Measurements from ENCODE around the gene COQ2. TPM values are rescaled to one million over a fixed set of nuclear protein-coding genes. Genes with fewer than 3 reads are reported as not detected.
"Not testable (repeated sequence)": the region's sequence is repeated elsewhere in the genome, so short reads cannot be mapped to it uniquely, and the experiment has no call there.

COQ2 gene
- total RNA-seq, 2 experiments from 2014 or later, result 15.9 to 18.7 TPM

DNA sequence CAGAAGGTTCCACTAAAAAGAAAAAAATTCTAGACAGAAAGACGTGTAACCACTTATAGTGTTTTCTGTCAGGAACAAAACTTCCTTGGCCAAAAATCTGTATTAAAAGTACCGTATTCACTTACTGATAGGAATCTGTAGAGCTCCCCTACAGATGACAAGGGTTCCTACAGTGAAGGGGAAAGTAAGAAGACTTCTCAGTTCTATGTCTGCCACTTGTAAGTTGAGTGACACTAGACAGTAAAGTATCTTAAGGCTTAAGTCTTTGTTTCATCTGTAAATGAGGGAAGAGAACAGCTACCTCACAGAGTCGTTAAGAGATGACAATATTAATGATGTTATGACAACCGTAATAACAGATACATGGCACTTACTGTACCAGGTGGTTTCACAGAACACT is 3.3 kb downstream of the COQ2 start:
- intact Hi-C loops (cut with micrococcal nuclease), result loop anchor here (5.0 kb wide), 3 partner anchors 361 to 909 kb away; partner anchors contain the start of gene HNRNPD
- DNase-seq, result no peak
- POLR2A ChIA-PET, result interaction anchor here (0.8 to 1.1 kb wide), 2 partner anchors 16 to 62 kb away, joined by 3 read pairs; no protein-coding TSS in a partner anchor
- Mint-ChIP-seq H3K9me3 (no peaks in the 10 kb centered on the region), H3K4me1 (ENCODE audit: low read depth) (peaks cover 50% of the 10 kb centered on the region), H3K36me3 (peaks cover 16% of the 10 kb centered on the region), H3K27me3 (no peaks in the 10 kb centered on the region), H3K4me3 (no peak overlapping the region), H3K27ac (no peak overlapping the region)
- CTCF ChIA-PET, result interaction anchor here (0.5 to 5.6 kb wide), 21 partner anchors 10 to 428 kb away, joined by 3 to 53 read pairs (median 6); partner anchors contain the start of gene COPS4

DNA sequence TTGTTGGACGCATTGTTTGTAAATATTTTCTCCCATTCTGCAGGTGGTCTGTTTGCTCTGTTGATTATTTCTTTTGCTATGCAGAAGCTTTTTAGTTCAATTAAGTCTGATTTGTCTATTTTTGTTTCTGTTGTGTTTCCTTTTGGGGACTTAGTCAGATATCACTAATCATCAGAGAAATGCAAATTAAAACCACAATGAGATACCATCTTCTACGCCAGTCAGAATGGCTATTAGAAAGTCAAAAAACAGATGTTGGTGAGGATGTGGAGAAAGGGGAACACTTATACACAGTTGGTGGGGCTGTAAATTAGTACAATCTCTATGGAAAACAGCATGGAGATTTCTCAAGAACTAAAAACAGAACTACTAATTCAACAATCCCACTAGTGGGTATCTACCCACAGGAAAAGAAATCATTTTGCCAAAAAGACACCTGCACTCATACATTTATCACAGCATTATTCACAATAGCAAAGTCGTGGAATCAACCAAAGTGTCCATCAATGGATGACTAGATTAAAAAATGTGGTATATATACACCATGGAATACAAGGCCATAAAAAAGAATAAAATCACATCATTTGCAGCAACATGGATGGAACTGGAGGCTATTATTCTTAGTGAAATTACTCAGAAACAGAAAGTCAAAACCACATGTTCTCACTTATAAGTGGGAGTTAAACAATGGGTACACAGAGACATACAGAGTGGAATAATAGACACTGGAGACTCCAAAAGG is 8.1 kb downstream of the COQ2 start:
- no peak for DNase-seq
- H3K9me3 Mint-ChIP-seq, result no peaks in the 10 kb centered on the region
- ChIA-PET POLR2A (interaction anchor here (1.1 kb wide), 1 partner anchor 8 kb away, joined by 4 read pairs; the partner anchor contains the start of gene COQ2), CTCF (interaction anchor here (1.0 to 1.9 kb wide), 3 partner anchors 8 to 80 kb away, joined by 3 to 4 read pairs (median 4); partner anchors contain the start of gene COQ2)
- peaks cover 33% of the 10 kb centered on the region for H3K4me1 Mint-ChIP-seq (ENCODE audit: low read depth)
- H3K27ac Mint-ChIP-seq, result peak overlapping the region; percentile 35
- no peak overlapping the region for H3K4me3 Mint-ChIP-seq
- peaks cover 22% of the 10 kb centered on the region for H3K36me3 Mint-ChIP-seq
- intact Hi-C loops (cut with micrococcal nuclease), result loop anchor here (2.0 kb wide), 1 partner anchor 40 kb away; no protein-coding TSS in a partner anchor
- no peaks in the 10 kb centered on the region for H3K27me3 Mint-ChIP-seq

DNA sequence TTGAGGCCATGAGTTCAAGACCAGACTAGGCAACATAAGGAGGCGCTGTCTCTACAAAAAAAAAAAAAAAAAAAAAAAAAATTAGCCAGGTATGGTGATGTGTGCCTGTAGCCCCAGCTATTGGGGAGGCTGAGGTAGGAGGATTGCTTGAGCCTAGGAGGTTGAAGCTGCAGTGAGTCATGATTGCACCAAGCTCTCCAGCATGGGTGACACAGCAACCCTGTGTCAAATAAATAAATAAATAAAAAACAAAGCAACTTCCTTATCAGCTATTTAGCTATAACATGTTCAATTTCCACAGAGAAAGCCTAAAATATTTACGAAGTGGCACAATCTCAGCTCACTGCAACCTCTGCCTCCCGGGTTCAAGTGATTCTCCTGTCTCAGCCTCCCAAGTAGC is 10.7 kb downstream of the COQ2 start:
- H3K4me3 Mint-ChIP-seq; H3K9me3 Mint-ChIP-seq; H3K27ac Mint-ChIP-seq; intact Hi-C loops (cut with micrococcal nuclease); H3K27me3 Mint-ChIP-seq; DNase-seq: not testable (repeated sequence)
- CTCF ChIA-PET, result interaction anchor here (0.9 to 4.6 kb wide), 4 partner anchors 8 to 422 kb away, joined by 3 to 45 read pairs (median 3); partner anchors contain the start of gene COQ2
- peaks cover 30% of the 10 kb centered on the region for H3K36me3 Mint-ChIP-seq
- POLR2A ChIA-PET, result interaction anchor here (0.6 to 0.9 kb wide), 3 partner anchors 9 to 389 kb away, joined by 3 to 4 read pairs (median 3); no protein-coding TSS in a partner anchor
- peaks cover 27% of the 10 kb centered on the region for H3K4me1 Mint-ChIP-seq (ENCODE audit: low read depth)

DNA sequence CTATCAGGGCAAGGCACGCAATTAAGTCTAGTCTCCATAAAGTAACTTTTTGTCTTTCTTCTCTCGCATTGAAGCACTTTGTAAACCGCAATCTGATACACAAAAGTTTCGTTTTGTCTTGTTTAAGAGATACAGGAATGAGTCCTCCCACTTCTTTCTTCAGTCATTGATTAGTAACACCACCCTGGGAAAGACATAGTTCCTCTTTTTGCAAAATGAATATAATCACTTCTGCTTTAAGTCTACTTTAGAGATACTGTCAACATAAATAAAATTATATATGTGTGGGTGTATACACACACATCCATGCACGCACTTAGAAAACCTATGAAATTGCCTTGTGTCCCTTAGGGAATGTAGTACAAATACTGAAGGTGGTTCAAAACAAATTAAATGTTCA is 11.7 kb downstream of the COQ2 start:
- Mint-ChIP-seq H3K27ac (no peak overlapping the region), H3K27me3 (no peaks in the 10 kb centered on the region), H3K4me3 (no peak overlapping the region), H3K4me1 (ENCODE audit: low read depth) (peaks cover 34% of the 10 kb centered on the region), H3K36me3 (peaks cover 31% of the 10 kb centered on the region), H3K9me3 (no peaks in the 10 kb centered on the region)
- intact Hi-C loops (cut with micrococcal nuclease), result no loop called here
- ChIA-PET CTCF (interaction anchor here (1.1 to 4.6 kb wide), 2 partner anchors 9 to 163 kb away, joined by 3 to 45 read pairs; partner anchors contain the start of gene COQ2), POLR2A (no interaction called here)
- no peak for DNase-seq

DNA sequence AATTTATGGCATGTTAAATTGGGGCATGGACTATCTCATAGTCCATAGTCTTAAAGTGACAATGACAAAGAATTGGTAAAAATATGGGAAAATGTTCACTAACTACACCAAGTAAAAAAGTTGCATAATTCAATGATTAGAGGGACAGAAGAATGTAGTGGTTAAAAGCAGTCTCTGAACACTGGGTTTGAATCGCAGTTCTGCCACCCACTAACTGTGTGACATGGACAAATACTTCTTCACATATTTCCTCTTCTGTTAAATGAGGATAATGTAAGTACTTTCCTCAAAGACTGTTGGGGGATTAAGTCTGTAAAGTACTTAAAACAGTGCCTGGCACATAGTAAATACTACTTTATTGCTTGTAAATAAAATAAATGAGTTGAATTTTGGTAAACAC is 15.3 kb downstream of the COQ2 start:
- H3K4me3 Mint-ChIP-seq, result no peak overlapping the region
- peaks cover 23% of the 10 kb centered on the region for H3K4me1 Mint-ChIP-seq (ENCODE audit: low read depth)
- intact Hi-C loops (cut with micrococcal nuclease), result loop anchor here (5.0 kb wide), 1 partner anchor 37 kb away; no protein-coding TSS in a partner anchor
- H3K27me3 Mint-ChIP-seq, result no peaks in the 10 kb centered on the region
- no peaks in the 10 kb centered on the region for H3K9me3 Mint-ChIP-seq
- peaks cover 26% of the 10 kb centered on the region for H3K36me3 Mint-ChIP-seq
- CTCF ChIA-PET, result interaction anchor here (1.0 to 2.5 kb wide), 3 partner anchors 15 to 159 kb away, joined by 3 to 16 read pairs (median 6); partner anchors contain the start of gene COQ2
- DNase-seq, result no peak
- POLR2A ChIA-PET, result no interaction called here
- H3K27ac Mint-ChIP-seq, result no peak overlapping the region

DNA sequence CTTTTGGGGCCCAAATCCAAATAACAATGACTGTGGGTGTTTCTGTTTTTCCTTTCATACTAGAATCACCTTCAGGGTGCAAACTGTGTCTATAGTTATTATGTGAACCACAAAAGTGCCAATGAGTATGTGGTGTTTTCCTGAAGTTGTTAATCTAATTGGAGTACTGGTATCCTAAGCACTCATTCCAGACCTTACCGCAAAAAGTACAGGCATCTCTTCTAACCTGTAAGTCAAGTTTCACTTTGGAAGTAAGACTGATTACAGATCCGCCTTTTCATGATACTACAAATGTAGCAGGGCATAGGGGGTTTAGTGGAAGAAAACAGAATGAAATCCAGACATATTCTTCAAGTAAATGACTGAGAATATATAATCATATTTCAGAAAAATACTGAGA is 16.1 kb downstream of the COQ2 start:
- Mint-ChIP-seq H3K4me1 (ENCODE audit: low read depth) (peaks cover 23% of the 10 kb centered on the region), H3K36me3 (peaks cover 28% of the 10 kb centered on the region), H3K9me3 (no peaks in the 10 kb centered on the region), H3K4me3 (no peak overlapping the region), H3K27ac (no peak overlapping the region), H3K27me3 (no peaks in the 10 kb centered on the region)
- ChIA-PET POLR2A (interaction anchor here (0.7 to 2.1 kb wide), 4 partner anchors 16 to 363 kb away, joined by 3 to 6 read pairs (median 4); partner anchors contain the start of gene COQ2), CTCF (interaction anchor here (0.8 to 2.8 kb wide), 7 partner anchors 12 to 194 kb away, joined by 3 to 32 read pairs (median 6); partner anchors contain the start of gene COQ2)
- no peak for DNase-seq
- intact Hi-C loops (cut with micrococcal nuclease), result loop anchor here (5.0 kb wide), 1 partner anchor 36 kb away; no protein-coding TSS in a partner anchor

DNA sequence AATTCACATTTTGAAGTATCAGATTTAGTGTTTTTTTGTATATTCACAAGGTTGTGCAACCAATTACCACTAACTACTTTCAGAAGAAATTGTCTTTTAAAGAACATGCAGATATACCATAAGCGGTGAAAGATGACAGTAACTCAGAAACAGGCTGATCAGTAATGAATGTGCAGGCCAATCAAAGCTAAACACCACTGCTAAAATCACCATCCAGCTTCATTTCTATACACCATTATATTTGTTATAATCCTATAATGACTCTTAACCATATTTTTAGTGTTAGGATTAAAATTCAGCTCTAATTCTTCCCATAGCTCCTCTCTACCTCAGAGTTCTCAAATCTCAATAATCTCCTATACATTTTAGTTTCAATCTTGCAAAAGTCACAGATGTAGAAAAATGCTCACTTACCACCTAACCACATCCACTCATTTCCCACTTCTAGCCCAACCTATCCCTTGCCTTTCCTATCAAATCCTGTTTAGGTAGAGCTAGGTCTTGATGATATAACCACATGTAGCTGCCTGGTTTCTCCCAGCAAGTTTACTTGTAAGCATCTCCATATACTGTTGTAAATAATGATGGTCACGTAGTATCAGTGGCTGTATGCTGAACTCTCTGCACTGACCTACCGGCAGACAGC is 16.6 kb downstream of the COQ2 start:
- peaks cover 29% of the 10 kb centered on the region for H3K36me3 Mint-ChIP-seq
- no peak overlapping the region for H3K4me3 Mint-ChIP-seq
- POLR2A ChIA-PET, result interaction anchor here (0.6 to 2.1 kb wide), 6 partner anchors 16 to 363 kb away, joined by 3 to 6 read pairs (median 3); partner anchors contain the start of gene COQ2
- H3K27ac Mint-ChIP-seq, result no peak overlapping the region
- no peaks in the 10 kb centered on the region for H3K9me3 Mint-ChIP-seq
- intact Hi-C loops (cut with micrococcal nuclease), result loop anchor here (5.0 kb wide), 1 partner anchor 36 kb away; no protein-coding TSS in a partner anchor
- DNase-seq, result no peak
- no peaks in the 10 kb centered on the region for H3K27me3 Mint-ChIP-seq
- CTCF ChIA-PET, result interaction anchor here (0.8 to 2.8 kb wide), 8 partner anchors 8 to 383 kb away, joined by 3 to 32 read pairs (median 6); partner anchors contain the start of gene COQ2
- peaks cover 17% of the 10 kb centered on the region for H3K4me1 Mint-ChIP-seq (ENCODE audit: low read depth)

DNA sequence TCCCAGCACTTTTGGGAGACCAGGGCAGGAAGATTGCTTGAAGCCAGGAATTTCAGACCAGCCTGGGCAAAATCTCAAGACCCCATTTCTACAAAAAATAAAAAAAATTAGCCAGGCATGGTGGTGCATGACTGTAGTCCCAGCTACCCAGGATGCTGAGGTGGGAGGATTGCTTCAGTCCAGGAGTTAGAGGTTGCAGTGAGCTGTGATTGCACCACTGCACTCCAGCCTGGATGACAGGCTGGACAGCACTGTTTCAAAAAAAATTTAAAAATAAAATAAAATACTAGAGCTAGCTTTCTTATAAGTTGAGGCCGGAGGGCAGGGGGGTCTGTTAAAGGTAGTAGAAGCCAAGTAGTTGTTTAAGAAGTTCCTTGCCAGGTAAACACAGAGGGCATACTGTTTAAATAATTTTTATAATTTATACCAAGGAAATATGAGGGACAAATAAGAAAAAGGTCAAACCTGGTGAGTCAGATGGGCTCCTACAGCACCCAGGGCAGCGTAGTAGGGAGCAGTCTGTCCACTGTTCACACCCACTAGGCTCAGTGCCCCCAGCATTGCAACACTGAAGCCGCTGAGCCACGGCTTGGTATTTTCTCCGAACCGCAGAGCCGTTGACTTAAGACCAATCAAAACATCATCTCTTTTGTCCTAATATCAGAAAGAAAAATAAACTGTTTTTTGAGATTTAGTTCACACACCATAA is 17.3 kb downstream of the COQ2 start:
- H3K27ac Mint-ChIP-seq, result no peak overlapping the region
- no peak for DNase-seq
- H3K4me3 Mint-ChIP-seq, result no peak overlapping the region
- no peaks in the 10 kb centered on the region for H3K27me3 Mint-ChIP-seq
- ChIA-PET POLR2A (interaction anchor here (0.6 to 2.1 kb wide), 6 partner anchors 17 to 362 kb away, joined by 3 to 6 read pairs (median 4); partner anchors contain the start of gene COQ2), CTCF (interaction anchor here (0.8 to 2.8 kb wide), 10 partner anchors 9 to 382 kb away, joined by 3 to 32 read pairs (median 6); partner anchors contain the start of gene COQ2)
- no peaks in the 10 kb centered on the region for H3K9me3 Mint-ChIP-seq
- peaks cover 13% of the 10 kb centered on the region for H3K4me1 Mint-ChIP-seq (ENCODE audit: low read depth)
- intact Hi-C loops (cut with micrococcal nuclease), result loop anchor here (5.0 kb wide), 1 partner anchor 35 kb away; no protein-coding TSS in a partner anchor
- peaks cover 31% of the 10 kb centered on the region for H3K36me3 Mint-ChIP-seq

DNA sequence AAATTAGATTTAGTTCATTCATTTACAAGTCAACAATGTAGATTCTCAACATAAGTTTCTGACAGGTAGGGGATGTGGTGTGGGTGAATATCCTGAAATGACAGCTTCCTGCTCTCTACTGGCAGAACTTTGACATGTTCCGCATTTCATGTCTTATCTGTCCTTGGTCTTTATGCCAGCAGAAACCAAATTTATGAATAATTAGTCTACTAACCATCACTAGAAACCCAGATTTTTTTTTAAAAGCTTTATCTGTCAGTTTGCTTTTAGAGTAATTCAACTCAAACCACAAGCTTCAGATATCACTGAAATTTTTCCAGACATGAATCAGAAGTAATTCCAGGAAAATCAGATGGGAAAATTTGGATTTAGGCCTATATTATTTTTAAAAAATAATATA is 17.9 kb downstream of the COQ2 start:
- Mint-ChIP-seq H3K9me3 (no peaks in the 10 kb centered on the region), H3K4me3 (no peak overlapping the region), H3K4me1 (ENCODE audit: low read depth) (peaks cover 13% of the 10 kb centered on the region), H3K27me3 (no peaks in the 10 kb centered on the region), H3K27ac (no peak overlapping the region), H3K36me3 (peaks cover 35% of the 10 kb centered on the region)
- no peak for DNase-seq
- CTCF ChIA-PET, result interaction anchor here (0.7 to 2.8 kb wide), 9 partner anchors 9 to 400 kb away, joined by 3 to 32 read pairs (median 4); partner anchors contain the start of gene COQ2
- POLR2A ChIA-PET, result interaction anchor here (1.2 to 2.1 kb wide), 2 partner anchors 18 to 49 kb away, joined by 4 to 6 read pairs; partner anchors contain the start of gene COQ2
- intact Hi-C loops (cut with micrococcal nuclease), result loop anchor here (5.0 kb wide), 1 partner anchor 34 kb away; no protein-coding TSS in a partner anchor

DNA sequence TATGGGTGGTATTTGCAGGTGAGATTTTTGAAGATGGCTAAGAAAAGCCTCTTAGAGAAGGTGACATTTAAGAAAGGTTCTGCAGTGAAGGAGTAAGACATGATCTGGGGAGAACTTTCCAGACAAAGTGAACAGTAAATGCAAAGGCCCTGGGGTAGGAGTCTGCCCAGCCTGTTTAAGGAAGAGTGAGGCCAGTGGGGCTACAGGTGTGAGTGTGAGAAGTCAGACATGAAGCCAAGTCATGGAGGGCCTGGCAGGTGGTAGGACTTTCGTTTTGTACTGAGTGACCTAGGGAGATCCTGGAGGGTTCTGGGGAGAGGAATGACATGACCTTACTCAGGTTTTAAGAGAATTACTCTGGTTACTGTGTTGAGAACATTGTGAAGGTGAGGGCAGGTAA is 21.5 kb downstream of the COQ2 start:
- Mint-ChIP-seq H3K9me3 (no peaks in the 10 kb centered on the region), H3K36me3 (peaks cover 24% of the 10 kb centered on the region), H3K4me3 (no peak overlapping the region), H3K27ac (no peak overlapping the region), H3K27me3 (no peaks in the 10 kb centered on the region), H3K4me1 (ENCODE audit: low read depth) (peaks cover 8% of the 10 kb centered on the region)
- intact Hi-C loops (cut with micrococcal nuclease), result no loop called here
- ChIA-PET POLR2A (interaction anchor here (0.7 kb wide), 1 partner anchor 56 kb away, joined by 3 read pairs; no protein-coding TSS in a partner anchor), CTCF (no interaction called here)
- DNase-seq, result no peak

DNA sequence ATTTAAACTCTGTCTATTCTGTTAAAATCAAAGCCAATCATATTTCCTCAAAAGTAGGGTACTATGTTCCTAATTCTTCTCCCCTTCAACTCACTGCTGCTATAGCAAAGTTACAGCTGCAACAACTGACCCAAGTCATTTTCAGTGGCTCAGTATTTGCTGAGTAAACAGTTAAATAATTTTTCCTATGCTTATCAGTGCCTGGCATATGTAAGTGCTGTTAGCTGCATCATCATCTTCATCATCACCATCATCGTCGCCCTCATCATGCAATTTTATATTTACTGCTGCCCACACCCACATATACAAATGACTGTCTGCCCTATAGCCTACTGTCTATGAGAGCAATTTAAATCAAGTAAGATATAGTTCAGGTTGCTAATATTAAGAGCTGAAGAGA is 21.9 kb downstream of the COQ2 start:
- CTCF ChIA-PET, result interaction anchor here (0.8 to 2.8 kb wide), 3 partner anchors 11 to 228 kb away, joined by 3 to 20 read pairs (median 5); partner anchors contain the start of gene COPS4
- Mint-ChIP-seq H3K4me3 (no peak overlapping the region), H3K9me3 (no peaks in the 10 kb centered on the region), H3K27ac (no peak overlapping the region), H3K36me3 (peaks cover 24% of the 10 kb centered on the region), H3K4me1 (ENCODE audit: low read depth) (peaks cover 5% of the 10 kb centered on the region), H3K27me3 (no peaks in the 10 kb centered on the region)
- DNase-seq, result no peak
- intact Hi-C loops (cut with micrococcal nuclease), result no loop called here
- POLR2A ChIA-PET, result no interaction called here

All from activated CD4-positive, alpha-beta memory T cell treated with anti-CD3 and anti-CD28 coated beads for 36 hours (primary cell).